ENCODE results near the gene GGA2.
"Not testable (repeated sequence)": the region's sequence is repeated elsewhere in the genome, so short reads cannot be mapped to it uniquely, and the experiment has no call there.

Gene GGA2

DNA sequence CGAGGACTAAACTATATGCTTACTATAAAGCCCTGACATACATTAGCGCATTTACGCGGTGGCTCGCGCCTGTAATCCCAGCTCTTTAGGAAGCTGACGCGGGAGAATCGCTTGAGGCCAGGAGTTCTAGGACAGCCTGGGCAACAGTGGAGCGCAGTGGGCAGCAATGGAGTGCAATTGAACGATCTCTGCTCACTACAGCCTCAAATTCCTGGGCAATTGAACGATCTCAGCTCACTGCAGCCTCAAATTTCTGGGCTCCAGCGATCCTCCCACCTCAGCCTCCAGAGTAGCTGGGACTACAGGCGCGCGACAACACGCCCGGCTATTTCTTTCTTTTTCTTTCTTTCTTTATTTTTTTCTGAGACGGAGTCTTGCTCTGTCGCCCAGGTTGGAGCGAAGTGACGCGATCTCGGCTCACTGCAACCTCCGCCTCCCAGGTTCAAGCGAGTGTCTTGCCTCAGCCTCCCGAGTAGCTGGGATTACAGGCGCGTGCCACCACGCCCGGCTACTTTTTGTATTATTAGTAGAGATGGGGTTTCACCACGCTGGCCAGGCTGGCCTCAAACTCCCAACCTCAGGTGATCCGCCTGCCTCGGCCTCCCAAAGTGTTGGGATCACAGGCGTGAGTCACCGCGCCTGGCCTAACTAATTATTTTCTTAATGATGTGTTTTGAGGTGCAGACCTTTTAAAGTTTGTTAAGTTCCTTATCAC lies 56.8 kb downstream of the GGA2 start:
- H3K27me3 Mint-ChIP-seq (ENCODE audit: low read depth): no peaks in the 10 kb centered on the region
- H3K9me3 Mint-ChIP-seq: no peaks in the 10 kb centered on the region
- H3K36me3 Mint-ChIP-seq (ENCODE audit: low read depth): peaks cover 6% of the 10 kb centered on the region
- TF ChIP-seq, protein P1, sequence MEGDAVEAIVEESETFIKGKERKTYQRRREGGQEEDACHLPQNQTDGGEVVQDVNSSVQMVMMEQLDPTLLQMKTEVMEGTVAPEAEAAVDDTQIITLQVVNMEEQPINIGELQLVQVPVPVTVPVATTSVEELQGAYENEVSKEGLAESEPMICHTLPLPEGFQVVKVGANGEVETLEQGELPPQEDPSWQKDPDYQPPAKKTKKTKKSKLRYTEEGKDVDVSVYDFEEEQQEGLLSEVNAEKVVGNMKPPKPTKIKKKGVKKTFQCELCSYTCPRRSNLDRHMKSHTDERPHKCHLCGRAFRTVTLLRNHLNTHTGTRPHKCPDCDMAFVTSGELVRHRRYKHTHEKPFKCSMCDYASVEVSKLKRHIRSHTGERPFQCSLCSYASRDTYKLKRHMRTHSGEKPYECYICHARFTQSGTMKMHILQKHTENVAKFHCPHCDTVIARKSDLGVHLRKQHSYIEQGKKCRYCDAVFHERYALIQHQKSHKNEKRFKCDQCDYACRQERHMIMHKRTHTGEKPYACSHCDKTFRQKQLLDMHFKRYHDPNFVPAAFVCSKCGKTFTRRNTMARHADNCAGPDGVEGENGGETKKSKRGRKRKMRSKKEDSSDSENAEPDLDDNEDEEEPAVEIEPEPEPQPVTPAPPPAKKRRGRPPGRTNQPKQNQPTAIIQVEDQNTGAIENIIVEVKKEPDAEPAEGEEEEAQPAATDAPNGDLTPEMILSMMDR (IDR thresholded peaks at IDR 0.05; ENCODE audit: unreplicated experiment in 3 of 3): no peak
- H3K4me3 Mint-ChIP-seq: peak overlapping the region; percentile 99 to 100 (median 100)
- H3K27ac Mint-ChIP-seq: peak overlapping the region; percentile 96 to 97 (median 96)
- H3K4me1 Mint-ChIP-seq: peaks cover 20% of the 10 kb centered on the region

GRCh38 chr16:23452572-23453337 lies 57.5 kb downstream of the GGA2 start, which contains the start of gene COG7:
Gene COG7, minus strand, starts transcription at chr16:23453189. Its CDS starts 195 bp downstream, at chr16:23452994.
- peak within 1 kb of the TSS; percentile 99 to 100 (median 100) for H3K4me3 Mint-ChIP-seq
- TF ChIP-seq, protein P1 (IDR thresholded peaks at IDR 0.05; ENCODE audit: unreplicated experiment in 3 of 3): no peak
- no peaks in the 10 kb centered on the region for H3K9me3 Mint-ChIP-seq

GRCh38 chr16:23452221-23452571 lies 58.1 kb downstream of the GGA2 start:
- no peaks in the 10 kb centered on the region for H3K9me3 Mint-ChIP-seq
- peaks cover 20% of the 10 kb centered on the region for H3K4me1 Mint-ChIP-seq
- peak overlapping the region; percentile 96 to 97 (median 96) for H3K27ac Mint-ChIP-seq
- TF ChIP-seq, protein P1 (IDR thresholded peaks at IDR 0.05; ENCODE audit: unreplicated experiment in 3 of 3): no peak
- H3K36me3 Mint-ChIP-seq (ENCODE audit: low read depth): peaks cover 12% of the 10 kb centered on the region
- H3K4me3 Mint-ChIP-seq: peak overlapping the region; percentile 99 to 100 (median 100)
- no peaks in the 10 kb centered on the region for H3K27me3 Mint-ChIP-seq (ENCODE audit: low read depth)

More at GRCh38 chr16:23452572-23453337, 57.5 kb downstream of the GGA2 start, which contains the start of gene COG7:
- Mint-ChIP-seq H3K36me3 (ENCODE audit: low read depth) (peaks cover 12% of the 10 kb centered on the region), H3K27me3 (ENCODE audit: low read depth) (no peaks in the 10 kb centered on the region), H3K27ac (peak within 1 kb of the TSS; percentile 96 to 97 (median 96)), H3K4me1 (peaks cover 20% of the 10 kb centered on the region)

GRCh38 chr16:23448392-23448791 lies 61.9 kb downstream of the GGA2 start:
- Mint-ChIP-seq H3K27ac (peak overlapping the region in 1 of 3 experiments; percentile 40), H3K36me3 (ENCODE audit: low read depth) (peaks cover 31% of the 10 kb centered on the region), H3K4me1 (peaks cover 20% of the 10 kb centered on the region), H3K9me3 (no peaks in the 10 kb centered on the region), H3K27me3 (ENCODE audit: low read depth) (no peaks in the 10 kb centered on the region), H3K4me3 (no peak overlapping the region)
- TF ChIP-seq, protein P1 (IDR thresholded peaks at IDR 0.05; ENCODE audit: unreplicated experiment in 3 of 3): no peak

DNA sequence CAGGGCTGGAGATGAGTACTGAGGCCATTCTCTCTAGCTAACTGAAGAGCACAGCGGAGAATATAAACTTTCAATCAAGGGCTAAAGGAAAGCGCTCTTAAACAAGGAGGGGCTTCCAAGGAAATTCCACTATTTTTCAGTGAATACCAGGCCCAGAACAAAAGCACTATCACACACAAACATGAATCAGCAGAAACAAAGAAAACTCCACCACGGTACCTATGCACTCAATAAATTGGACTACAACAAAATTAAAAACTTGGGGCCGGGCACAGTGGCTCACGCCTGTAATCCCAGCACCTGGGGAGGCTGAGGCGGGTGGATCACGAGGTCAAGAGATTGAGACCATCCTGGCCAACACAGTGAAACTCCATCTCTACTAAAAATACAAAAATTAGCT lies 72.8 kb downstream of the GGA2 start:
- H3K4me1 Mint-ChIP-seq; H3K27ac Mint-ChIP-seq; H3K27me3 Mint-ChIP-seq (ENCODE audit: low read depth); H3K4me3 Mint-ChIP-seq; H3K9me3 Mint-ChIP-seq: not testable (repeated sequence)
- H3K36me3 Mint-ChIP-seq (ENCODE audit: low read depth): peaks cover 59% of the 10 kb centered on the region

- H3K4me3 Mint-ChIP-seq: no peak overlapping the region
- peaks cover 57% of the 10 kb centered on the region for H3K36me3 Mint-ChIP-seq (ENCODE audit: low read depth)
- H3K9me3 Mint-ChIP-seq: no peaks in the 10 kb centered on the region
- no peaks in the 10 kb centered on the region for H3K4me1 Mint-ChIP-seq
- no peak overlapping the region for H3K27ac Mint-ChIP-seq
- TF ChIP-seq, protein P1 (IDR thresholded peaks at IDR 0.05; ENCODE audit: unreplicated experiment in 3 of 3): no peak
- no peaks in the 10 kb centered on the region for H3K27me3 Mint-ChIP-seq (ENCODE audit: low read depth)
Measured at GRCh38 chr16:23436951-23437350, 73.3 kb downstream of the GGA2 start.

Measured in nephron (organoid).